Stimulated activated CD4-positive, alpha-beta T cell treated with anti-CD3 and anti-CD28 coated beads, Interleukin-4, amount 100 ng/mL, for 4 hours (primary cell): ENCODE data around the gene IARS2.
"Not testable (repeated sequence)": the region's sequence is repeated elsewhere in the genome, so short reads cannot be mapped to it uniquely, and the experiment has no call there.

Source experiments
- DNase-seq, 2 experiments: peaks; one replicate each; pipeline ENCODE4 v3.0.0-alpha.2; 2020

The IARS2 gene

GRCh38 chr1:220113136-220113695 lies 19.3 kb downstream of the IARS2 start:
- DNase-seq: no peak

- DNase-seq: no peak
Observed at GRCh38 chr1:220119043-220119512, 25.1 kb downstream of the IARS2 start.

- DNase-seq: no peak
Observed at GRCh38 chr1:220121791-220122530, 28.0 kb downstream of the IARS2 start.

- no peak for DNase-seq
Observed at GRCh38 chr1:220123066-220123465, 29.1 kb downstream of the IARS2 start.

GRCh38 chr1:220123889-220124288 lies 30.0 kb downstream of the IARS2 start:
- DNase-seq: no peak

- DNase-seq: no peak
Observed at GRCh38 chr1:220124542-220124941, 30.6 kb downstream of the IARS2 start.

GRCh38 chr1:220127076-220127475 lies 33.1 kb downstream of the IARS2 start:
- DNase-seq: no peak

GRCh38 chr1:220129479-220130210 lies 35.7 kb downstream of the IARS2 start:
- DNase-seq: no peak

- no peak for DNase-seq
Observed at GRCh38 chr1:220135755-220136154, 41.8 kb downstream of the IARS2 start.

GRCh38 chr1:220137019-220137786 lies 43.3 kb downstream of the IARS2 start:
- no peak for DNase-seq

- DNase-seq: no peak
Observed at GRCh38 chr1:220139966-220140365, 46.0 kb downstream of the IARS2 start.

- DNase-seq: no peak
Observed at GRCh38 chr1:220144051-220144450, 50.1 kb downstream of the IARS2 start.

- DNase-seq: no peak
Observed at GRCh38 chr1:220149742-220150141, 55.8 kb downstream of the IARS2 start.

- no peak for DNase-seq
Observed at GRCh38 chr1:220151454-220151853, 57.5 kb downstream of the IARS2 start.

GRCh38 chr1:220153147-220153546 lies 59.2 kb downstream of the IARS2 start:
- no peak for DNase-seq

GRCh38 chr1:220156620-220157146 lies 62.8 kb downstream of the IARS2 start:
- DNase-seq: no peak

GRCh38 chr1:220157738-220158137 lies 63.8 kb downstream of the IARS2 start:
- no peak for DNase-seq

GRCh38 chr1:220158530-220158929 lies 64.6 kb downstream of the IARS2 start:
- DNase-seq: not testable (repeated sequence)

GRCh38 chr1:220159041-220159440 lies 65.1 kb downstream of the IARS2 start:
- no peak for DNase-seq

GRCh38 chr1:220160027-220160426 lies 66.1 kb downstream of the IARS2 start:
- no peak for DNase-seq

GRCh38 chr1:220164116-220164515 lies 70.2 kb downstream of the IARS2 start:
- DNase-seq: no peak

GRCh38 chr1:220164517-220164916 lies 70.6 kb downstream of the IARS2 start:
- DNase-seq: no peak

GRCh38 chr1:220166853-220167252 lies 72.9 kb downstream of the IARS2 start:
- no peak for DNase-seq
